HG03432 (cell line): ENCODE data around the gene C10orf143.

ENCODE experiments used
- ATAC-seq: cut with Tn5 transposase; IDR thresholded peaks from one replicate; pipeline ENCODE4 v1.9.1; 2021; ENCODE audit warnings: mild to moderate bottlenecking, moderate library complexity; ENCODE audit not compliant: unreplicated experiment

Gene C10orf143

GRCh38 chr10:130017631-130018022, 93.0 kb downstream of the C10orf143 start:
- no peak for ATAC-seq

GRCh38 chr10:130016993-130017630, 93.5 kb downstream of the C10orf143 start:
- no peak for ATAC-seq

- no peak for ATAC-seq
These were observed 94.5 kb downstream of the C10orf143 start for GRCh38 chr10:130016095-130016494.

DNA sequence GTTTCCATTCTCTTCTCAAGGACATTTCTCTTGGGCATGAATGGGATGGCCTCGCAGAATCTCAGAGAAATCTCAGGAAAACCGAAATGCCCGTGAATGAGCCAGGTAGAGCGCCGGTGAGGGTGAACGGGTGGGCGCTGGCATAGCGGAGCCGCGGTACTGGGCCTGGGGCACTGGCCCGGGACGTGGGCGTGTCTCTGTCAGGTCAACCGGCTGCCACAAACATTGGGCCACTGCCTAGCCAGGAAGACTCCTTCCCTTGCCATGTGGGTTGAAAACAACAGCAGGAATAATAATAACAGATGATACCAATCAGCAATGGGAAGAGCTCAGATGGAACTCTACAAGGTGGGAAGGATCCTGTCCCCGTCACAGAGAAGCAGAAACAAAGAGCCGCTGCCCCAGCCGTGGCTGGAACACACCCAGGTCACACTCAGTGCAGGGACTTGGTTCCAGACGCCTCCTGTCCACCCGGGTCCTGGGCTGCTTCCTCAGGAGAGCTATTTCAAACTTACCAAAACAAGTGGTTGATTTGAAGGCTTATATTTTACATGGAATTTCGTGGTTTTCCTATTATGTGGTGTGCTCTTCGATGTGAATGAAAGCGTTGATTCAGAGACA, 95.4 kb downstream of the C10orf143 start:
- ATAC-seq, result no peak

DNA sequence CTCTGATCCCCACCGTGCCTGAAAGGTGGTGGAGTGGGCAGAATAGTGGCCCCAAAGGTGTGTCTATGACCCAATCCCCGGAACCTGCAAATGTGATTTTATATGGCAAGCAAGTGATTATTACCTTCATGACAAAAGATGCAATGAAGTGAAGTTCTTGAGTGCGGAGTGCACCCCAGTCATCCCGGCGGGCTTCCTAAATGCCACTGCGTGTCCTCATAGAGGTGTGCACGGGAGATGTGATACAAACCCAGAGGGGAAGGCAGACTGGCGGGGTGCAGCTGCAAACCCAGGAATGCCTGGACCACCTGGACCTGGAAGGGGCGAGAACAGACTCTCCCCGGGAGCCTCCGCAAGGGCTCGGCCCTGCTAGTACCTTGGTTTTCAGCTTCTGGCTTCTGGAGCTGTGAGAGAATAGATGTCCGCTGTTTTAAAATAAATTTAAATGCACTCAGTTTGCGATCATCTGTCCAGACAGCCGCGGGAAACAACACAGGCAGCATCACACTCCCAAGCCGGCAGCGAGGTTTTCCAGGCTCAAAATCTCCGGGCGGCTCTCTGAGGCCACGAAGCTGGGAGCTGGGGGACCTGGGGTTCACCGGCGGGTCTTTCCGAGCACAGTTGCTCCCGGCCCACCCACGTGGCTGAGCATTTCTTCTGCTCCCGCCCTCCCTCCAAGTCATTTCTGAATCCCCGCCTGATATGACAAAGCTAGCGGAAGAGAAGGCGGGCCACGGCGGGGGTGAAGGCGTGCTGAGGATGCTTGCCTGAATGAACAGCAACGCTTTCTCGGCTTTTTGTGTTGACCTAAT, 96.2 kb downstream of the C10orf143 start:
- no peak for ATAC-seq
